ENCODE results near the gene TBC1D4.

GRCh38 chr13:75417012-75417384 is 65.0 kb downstream of the TBC1D4 start:
- TF ChIP-seq CTCF (IDR thresholded peaks at IDR 0.05) (no peak), POLR2A (IDR thresholded peaks at IDR 0.05) (no peak), POLR2AphosphoS5 (IDR thresholded peaks at IDR 0.05) (no peak)
